Left ventricle myocardium inferior (tissue), 1 donor: ENCODE measurements around the gene NTHL1. TPM values are rescaled to one million over a fixed set of nuclear protein-coding genes. Genes with fewer than 3 reads are reported as not detected.

Source experiments
- DNase-seq: peaks from one replicate; pipeline ENCODE4 v3.0.0-alpha.2; 2020
- H3K27ac ChIP-seq: fragments of 200-600 bp; replicated peaks from 2 replicates; pipeline ENCODE4 v1.8.0; 2021
- H3K27me3 ChIP-seq: fragments of 200-600 bp; 2 replicates; pipeline ENCODE4 v1.8.0; 2021; ENCODE audit warnings: low read depth
- H3K36me3 ChIP-seq: fragments of 200-600 bp; 2 replicates; pipeline ENCODE4 v1.8.0; 2021
- H3K4me1 ChIP-seq: fragments of 200-600 bp; 2 replicates; pipeline ENCODE4 v1.8.0; 2021
- H3K4me3 ChIP-seq: fragments of 200-600 bp; 2 replicates; pipeline ENCODE4 v1.8.0; 2021; ENCODE audit warnings: mild to moderate bottlenecking, moderate library complexity
- H3K9me3 ChIP-seq: fragments of 200-600 bp; replicated peaks from 2 replicates; pipeline ENCODE4 v1.8.0; 2021
- CTCF ChIP-seq: fragments of 200-600 bp; IDR thresholded peaks from 2 replicates; pipeline ENCODE4 v1.8.0; 2021; ENCODE audit warnings: antibody characterized with exemption, mild to moderate bottlenecking, borderline replicate concordance
- intact Hi-C: fragments of 100-400 bp; cut with micrococcal nuclease; formaldehyde crosslinking; loops from one replicate; pipeline ENCODE4 v1.11.0; 2022
- total RNA-seq: library from RNA; stranded (reverse); fragmentation: NEBNext Ultra II Directional; extraction: Animal tissue kit (Norgen Biotek cat#: 25700); gene quantifications from one replicate; pipeline ENCODE4 v1.2.1, GENCODE V29; 2021
- donor health status: DM: no; HTN: yes; CAD: no; lungs with severe emphysema.

The NTHL1 gene
- total RNA-seq, 1 donor from 2014 or later, result 21.7 TPM

GRCh38 chr16:2078691-2079090 is 31.1 kb upstream of the NTHL1 start:
- Histone ChIP-seq H3K9me3 (no peaks in the 10 kb centered on the region), H3K4me3 (no peak overlapping the region), H3K36me3 (peaks cover 79% of the 10 kb centered on the region), H3K4me1 (peaks cover 31% of the 10 kb centered on the region), H3K27me3 (no peaks in the 10 kb centered on the region), H3K27ac (no peak overlapping the region)
- intact Hi-C loops, result loop anchor here (10.0 kb wide), 1 partner anchor 166 kb away; no protein-coding TSS in a partner anchor
- no peak for DNase-seq
- TF ChIP-seq CTCF, result no peak

- no peak overlapping the region for H3K27ac ChIP-seq
- no peak overlapping the region for H3K4me3 ChIP-seq
- H3K4me1 ChIP-seq, result peaks cover 25% of the 10 kb centered on the region
- no peaks in the 10 kb centered on the region for H3K27me3 ChIP-seq
- DNase-seq, result no peak
- no peak for TF ChIP-seq CTCF
- peaks cover 82% of the 10 kb centered on the region for H3K36me3 ChIP-seq
- H3K9me3 ChIP-seq, result no peaks in the 10 kb centered on the region
- intact Hi-C loops, result loop anchor here (10.0 kb wide), 1 partner anchor 167 kb away; no protein-coding TSS in a partner anchor
Measured at GRCh38 chr16:2078096-2078495, 30.5 kb upstream of the NTHL1 start.

GRCh38 chr16:2077696-2078095 is 30.1 kb upstream of the NTHL1 start:
- intact Hi-C loops, result loop anchor here (10.0 kb wide), 1 partner anchor 167 kb away; no protein-coding TSS in a partner anchor

GRCh38 chr16:2077016-2077415 is 29.4 kb upstream of the NTHL1 start:
- no peak for DNase-seq
- H3K36me3 ChIP-seq, result peaks cover 93% of the 10 kb centered on the region
- H3K9me3 ChIP-seq, result no peaks in the 10 kb centered on the region
- no peak overlapping the region for H3K27ac ChIP-seq
- no peak for TF ChIP-seq CTCF
- intact Hi-C loops, result loop anchor here (10.0 kb wide), 1 partner anchor 168 kb away; no protein-coding TSS in a partner anchor
- H3K4me3 ChIP-seq, result no peak overlapping the region
- H3K27me3 ChIP-seq, result no peaks in the 10 kb centered on the region
- H3K4me1 ChIP-seq, result peaks cover 14% of the 10 kb centered on the region

More at GRCh38 chr16:2077696-2078095, 30.1 kb upstream of the NTHL1 start:
- no peak for TF ChIP-seq CTCF
- no peak for DNase-seq
- Histone ChIP-seq H3K27me3 (no peaks in the 10 kb centered on the region), H3K4me3 (no peak overlapping the region), H3K36me3 (peaks cover 86% of the 10 kb centered on the region), H3K4me1 (peaks cover 21% of the 10 kb centered on the region), H3K27ac (no peak overlapping the region), H3K9me3 (no peaks in the 10 kb centered on the region)

GRCh38 chr16:2076072-2076865 is 28.6 kb upstream of the NTHL1 start:
- H3K4me3 ChIP-seq, result no peak overlapping the region
- H3K36me3 ChIP-seq, result peaks cover 92% of the 10 kb centered on the region
- H3K27me3 ChIP-seq, result no peaks in the 10 kb centered on the region
- TF ChIP-seq CTCF, result no peak
- DNase-seq, result no peak
- no peaks in the 10 kb centered on the region for H3K9me3 ChIP-seq
- peaks cover 7% of the 10 kb centered on the region for H3K4me1 ChIP-seq
- intact Hi-C loops, result loop anchor here (10.0 kb wide), 1 partner anchor 169 kb away; no protein-coding TSS in a partner anchor
- H3K27ac ChIP-seq, result no peak overlapping the region
